ENCODE results near the gene GABRA4. TPM values are rescaled to one million over a fixed set of nuclear protein-coding genes. Genes with fewer than 3 reads are reported as not detected.

Gene GABRA4
- polyA plus RNA-seq, 3 donors: not detected

- WGBS (ENCODE audit: insufficient coverage): 67% methylated on average over 1 of the region's 1 CpG
Observed at GRCh38 chr4:46949822-46950221, 43.6 kb downstream of the GABRA4 start.

DNA sequence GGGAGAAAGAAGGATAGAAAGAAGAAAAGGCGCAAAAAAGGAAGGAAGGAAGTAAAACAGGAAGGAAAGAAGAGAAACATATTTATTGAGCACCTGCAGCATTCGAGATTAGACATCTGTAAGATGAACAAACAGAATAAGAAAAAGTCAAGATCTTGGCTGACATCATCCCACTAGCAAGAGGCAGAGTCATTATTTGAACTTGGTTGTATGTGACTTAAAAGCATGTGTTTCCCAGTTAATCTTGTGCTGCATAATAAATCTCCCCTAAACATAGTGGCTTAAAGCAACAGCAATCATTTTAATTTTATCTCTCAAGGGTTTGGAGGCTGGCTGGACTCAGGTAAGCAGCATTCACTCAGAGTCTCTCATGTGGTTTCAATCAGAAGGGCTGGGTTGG is 45.8 kb downstream of the GABRA4 start:
- no peaks in the 10 kb centered on the region for H3K79me2 ChIP-seq (ENCODE audit: insufficient read depth, low read length)
- peak overlapping the region in 1 of 2 donors; percentile 2 for H3K4me3 Mint-ChIP-seq
- H3K27ac ChIP-seq (ENCODE audit: low read depth in 1 of 2, low read length in 2 of 2): no peak overlapping the region
- no peaks in the 10 kb centered on the region for H3K36me3 ChIP-seq (replicated peaks in 1 of 2; ENCODE audit: control insufficient read depth in 1 of 2, insufficient read depth in 2 of 2, low read length in 2 of 2)
- H2AFZ ChIP-seq (ENCODE audit: insufficient read depth, low read depth, low read length, poor library complexity, severe bottlenecking): no peak overlapping the region
- no peak overlapping the region for H3K27ac Mint-ChIP-seq
- TF ChIP-seq CTCF (IDR thresholded peaks at IDR 0.05): no peak
- no peaks in the 10 kb centered on the region for H3K4me1 Mint-ChIP-seq
- no peak overlapping the region for H3K9ac ChIP-seq (ENCODE audit: insufficient read depth, low read length, poor library complexity, severe bottlenecking)
- no peak for DNase-seq
- H3K4me1 ChIP-seq (ENCODE audit: control insufficient read depth in 1 of 2, insufficient read depth in 2 of 2, low read length in 2 of 2): no peaks in the 10 kb centered on the region
- H3K9me3 ChIP-seq (replicated peaks in 1 of 2; ENCODE audit: control insufficient read depth in 1 of 2, insufficient read depth in 1 of 2, low read length in 2 of 2): no peaks in the 10 kb centered on the region
- 0% methylated on average over 1 of the region's 2 CpGs for WGBS (ENCODE audit: insufficient coverage)
- H3K27me3 ChIP-seq (ENCODE audit: control insufficient read depth in 2 of 2, insufficient read depth in 2 of 2, low read length in 2 of 2): no peaks in the 10 kb centered on the region
- no peak overlapping the region for H3K4me3 ChIP-seq (replicated peaks in 1 of 3; ENCODE audit: low read depth in 2 of 3, low read length in 3 of 3)
- peaks cover 0 to 13% (median 4%) of the 10 kb centered on the region in 3 donors for H3K27me3 Mint-ChIP-seq (ENCODE audit: low read depth in 3 of 3)
- H3K9me3 Mint-ChIP-seq: no peaks in the 10 kb centered on the region
- intact Hi-C loops (cut with micrococcal nuclease): no loop called here
- H3K36me3 Mint-ChIP-seq: no peaks in the 10 kb centered on the region
- H4K20me1 ChIP-seq (ENCODE audit: insufficient read depth, low read length): no peaks in the 10 kb centered on the region
- no peak overlapping the region for H3K4me2 ChIP-seq (replicated peaks; ENCODE audit: extremely low read depth, low read length, poor library complexity, severe bottlenecking)

More at GRCh38 chr4:46949822-46950221, 43.6 kb downstream of the GABRA4 start:
- no peaks in the 10 kb centered on the region for H3K27me3 ChIP-seq (ENCODE audit: control insufficient read depth in 2 of 2, insufficient read depth in 2 of 2, low read length in 2 of 2)
- no peak overlapping the region for H3K4me3 Mint-ChIP-seq
- H3K4me3 ChIP-seq (replicated peaks in 1 of 3; ENCODE audit: low read depth in 2 of 3, low read length in 3 of 3): no peak overlapping the region
- no peaks in the 10 kb centered on the region for H3K4me1 ChIP-seq (ENCODE audit: control insufficient read depth in 1 of 2, insufficient read depth in 2 of 2, low read length in 2 of 2)
- no peaks in the 10 kb centered on the region for H3K36me3 Mint-ChIP-seq
- H3K36me3 ChIP-seq (replicated peaks in 1 of 2; ENCODE audit: control insufficient read depth in 1 of 2, insufficient read depth in 2 of 2, low read length in 2 of 2): no peaks in the 10 kb centered on the region
- H3K27ac ChIP-seq (ENCODE audit: low read depth in 1 of 2, low read length in 2 of 2): no peak overlapping the region
- H3K4me1 Mint-ChIP-seq: no peaks in the 10 kb centered on the region
- H2AFZ ChIP-seq (ENCODE audit: insufficient read depth, low read depth, low read length, poor library complexity, severe bottlenecking): no peak overlapping the region
- no peak overlapping the region for H3K9ac ChIP-seq (ENCODE audit: insufficient read depth, low read length, poor library complexity, severe bottlenecking)
- H3K4me2 ChIP-seq (replicated peaks; ENCODE audit: extremely low read depth, low read length, poor library complexity, severe bottlenecking): no peak overlapping the region
- no peak for DNase-seq
- no peaks in the 10 kb centered on the region for H3K79me2 ChIP-seq (ENCODE audit: insufficient read depth, low read length)
- no peak for TF ChIP-seq CTCF (IDR thresholded peaks at IDR 0.05)
- no peaks in the 10 kb centered on the region for H3K9me3 ChIP-seq (replicated peaks in 1 of 2; ENCODE audit: control insufficient read depth in 1 of 2, insufficient read depth in 1 of 2, low read length in 2 of 2)
- no peaks in the 10 kb centered on the region for H4K20me1 ChIP-seq (ENCODE audit: insufficient read depth, low read length)
- no peak overlapping the region for H3K27ac Mint-ChIP-seq
- H3K27me3 Mint-ChIP-seq (ENCODE audit: low read depth in 3 of 3): peaks cover 3 to 14% (median 6%) of the 10 kb centered on the region in 3 donors
- intact Hi-C loops (cut with micrococcal nuclease): no loop called here
- no peaks in the 10 kb centered on the region for H3K9me3 Mint-ChIP-seq
